ENCODE measurements around the gene PDE7B.
"Not testable (repeated sequence)": the region's sequence is repeated elsewhere in the genome, so short reads cannot be mapped to it uniquely, and the experiment has no call there.

Gene PDE7B

DNA sequence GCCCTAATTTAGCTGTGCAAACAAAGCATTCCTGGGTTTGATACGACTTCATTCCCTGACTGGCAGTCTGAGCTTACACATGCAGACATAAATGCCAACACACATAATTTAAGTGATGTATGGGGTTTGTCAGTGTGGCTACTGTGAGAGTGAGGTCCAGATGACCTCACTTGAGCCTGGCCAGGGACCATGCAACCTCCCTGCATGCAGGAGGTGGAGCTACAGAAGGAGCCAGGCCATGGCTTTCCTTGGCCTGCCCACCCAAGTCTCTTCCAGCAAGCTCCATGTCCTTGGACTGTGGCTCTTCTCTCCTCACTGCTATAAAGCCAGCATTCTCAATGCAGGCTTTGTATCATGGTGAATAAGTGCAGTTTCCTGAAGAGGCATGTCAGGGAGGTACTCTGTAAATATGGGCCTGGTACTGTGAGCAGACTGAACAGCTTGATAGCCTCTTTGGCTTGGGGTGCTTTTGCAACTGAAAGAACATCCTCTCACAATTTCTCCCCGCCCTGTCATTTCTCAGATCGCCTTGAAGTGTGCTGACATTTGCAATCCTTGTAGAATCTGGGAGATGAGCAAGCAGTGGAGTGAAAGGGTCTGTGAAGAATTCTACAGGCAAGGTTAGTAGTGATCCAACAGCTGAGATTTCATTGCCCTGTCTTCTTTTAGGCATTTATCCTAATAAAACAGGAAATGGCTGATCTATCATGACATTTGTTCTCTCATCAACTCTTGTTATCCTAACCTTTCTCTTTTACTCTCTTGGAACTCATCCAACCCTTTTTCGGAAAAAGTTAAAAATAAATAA, 329.4 kb downstream of the PDE7B start:
- peak; percentile 50 for DNase-seq (ENCODE audit: low read depth, low spot score)

DNA sequence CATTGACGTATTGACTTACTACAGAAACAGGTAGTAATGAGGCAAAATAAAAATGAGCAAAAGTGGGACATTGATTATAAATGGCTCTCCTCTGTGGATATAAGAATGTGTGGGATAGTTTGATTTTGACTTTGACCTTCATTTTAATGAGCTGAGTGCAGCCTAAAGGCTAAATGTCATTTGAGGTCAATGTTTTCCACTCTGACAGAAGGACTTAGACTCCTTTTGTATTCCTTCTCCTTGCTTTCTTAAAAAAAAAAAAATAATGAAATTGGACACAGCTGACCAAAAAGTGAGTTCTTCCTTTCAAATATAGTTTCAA, 330.0 kb downstream of the PDE7B start:
- DNase-seq (ENCODE audit: low read depth, low spot score): no peak

DNA sequence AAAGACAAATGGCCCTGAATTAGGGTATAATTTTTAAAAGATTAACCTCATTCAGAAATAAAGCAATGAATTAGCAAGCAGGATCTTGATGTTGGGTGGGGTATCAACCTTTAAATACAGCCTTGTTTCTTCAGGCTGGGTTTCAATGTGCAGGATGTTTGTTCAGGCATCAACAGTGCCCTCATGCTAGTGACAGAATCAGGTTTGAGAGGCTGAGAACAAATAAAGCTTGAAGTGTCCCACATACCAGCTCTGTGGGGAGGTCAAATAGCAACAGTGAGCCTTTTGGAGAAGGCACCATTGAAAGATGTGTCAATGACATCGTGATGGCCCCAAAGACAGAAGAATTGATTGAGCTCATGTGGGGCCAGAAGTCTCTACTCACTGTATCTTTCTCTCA, 330.4 kb downstream of the PDE7B start:
- no peak for DNase-seq (ENCODE audit: low read depth, low spot score)

DNA sequence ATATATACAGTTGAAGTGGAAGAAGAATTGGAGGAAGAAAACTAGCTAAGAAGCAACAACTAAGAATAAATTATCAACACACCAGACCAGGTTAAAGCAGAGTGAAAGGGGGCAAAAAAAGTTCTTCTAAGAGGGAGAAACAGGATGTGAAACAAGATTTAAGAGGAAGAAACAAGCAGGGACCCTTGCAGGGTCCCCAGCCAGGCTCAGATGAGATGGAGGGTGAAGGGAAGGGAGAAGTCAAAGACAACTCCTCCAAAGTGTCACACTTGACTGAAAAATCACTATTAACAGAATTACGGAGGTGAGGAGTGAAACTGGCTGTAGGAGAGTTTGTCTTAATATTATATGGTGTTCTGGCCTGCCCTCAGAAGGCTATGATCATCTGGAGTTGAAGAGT, 333.2 kb downstream of the PDE7B start:
- no peak for DNase-seq (ENCODE audit: low read depth, low spot score)

DNA sequence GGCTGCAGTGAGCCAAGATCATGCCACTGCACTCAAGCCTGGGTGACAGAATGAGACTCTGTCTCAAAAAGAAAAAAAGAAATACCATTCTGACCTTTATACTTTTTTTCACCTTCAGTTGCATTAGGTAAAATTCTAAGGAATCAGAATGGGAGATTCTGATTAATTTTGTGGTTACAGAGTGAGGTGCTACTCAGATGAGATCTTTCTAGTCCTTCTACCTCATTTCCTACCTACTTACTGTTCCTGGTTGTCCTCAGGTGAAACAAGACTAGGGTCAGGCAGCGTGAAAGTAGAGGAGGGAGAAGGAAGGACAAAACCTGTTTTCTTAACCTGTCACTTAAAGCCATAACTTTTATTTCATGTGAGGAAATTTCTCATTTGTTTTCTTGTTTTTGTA, 334.9 kb downstream of the PDE7B start:
- DNase-seq (ENCODE audit: low read depth, low spot score): no peak

GRCh38 chr6:136188486-136188885, 337.0 kb downstream of the PDE7B start:
- no peak for DNase-seq (ENCODE audit: low read depth, low spot score)

DNA sequence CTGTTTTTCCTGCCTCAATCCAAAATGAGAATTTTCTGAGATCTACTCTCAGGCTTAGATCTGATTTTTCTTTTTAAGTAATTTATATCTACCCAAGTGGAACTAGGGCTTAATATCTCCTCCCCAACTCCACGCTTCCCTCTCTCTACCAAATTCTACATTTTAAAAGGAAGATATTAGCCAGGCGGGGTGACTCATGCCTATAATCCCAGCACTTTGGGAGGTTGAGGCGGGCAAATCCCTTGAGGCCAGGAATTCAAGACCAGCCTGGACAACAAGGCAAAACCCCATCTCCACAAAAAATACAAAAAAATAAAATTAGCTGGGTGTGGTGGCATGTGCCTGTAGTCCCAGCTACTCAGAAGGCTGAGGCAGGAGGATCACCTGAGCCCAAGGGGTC, 337.6 kb downstream of the PDE7B start:
- DNase-seq (ENCODE audit: low read depth, low spot score): no peak

DNA sequence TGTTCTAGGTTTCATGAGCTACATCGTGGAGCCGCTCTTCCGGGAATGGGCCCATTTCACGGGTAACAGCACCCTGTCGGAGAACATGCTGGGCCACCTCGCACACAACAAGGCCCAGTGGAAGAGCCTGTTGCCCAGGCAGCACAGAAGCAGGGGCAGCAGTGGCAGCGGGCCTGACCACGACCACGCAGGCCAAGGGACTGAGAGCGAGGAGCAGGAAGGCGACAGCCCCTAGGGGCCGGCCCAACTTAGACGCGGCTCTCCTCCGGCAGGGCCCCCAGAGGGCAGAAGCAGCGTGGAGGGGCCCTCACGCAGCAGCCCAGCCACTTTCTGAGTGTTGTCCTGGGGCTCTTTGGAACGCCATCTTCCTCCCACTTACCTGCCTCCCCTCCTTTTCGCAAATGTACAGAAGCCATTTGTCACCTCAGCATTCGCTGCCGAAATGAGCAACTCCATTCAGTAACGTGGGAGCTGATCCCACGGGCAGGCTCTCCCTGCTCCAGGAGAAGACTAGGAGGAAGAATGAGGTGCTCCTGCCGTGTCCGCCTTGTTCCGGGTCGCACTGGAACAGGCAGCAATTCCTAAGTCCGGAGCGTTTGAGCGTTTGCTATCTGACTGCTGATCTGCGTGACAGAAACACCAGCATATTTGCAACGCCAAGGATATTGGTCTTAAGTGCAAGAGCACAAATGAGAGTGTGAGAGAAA, 340.3 kb downstream of the PDE7B start:
- no peak for DNase-seq (ENCODE audit: low read depth, low spot score)

GRCh38 chr6:136192902-136193301, 341.4 kb downstream of the PDE7B start:
- DNase-seq (ENCODE audit: low read depth, low spot score): no peak

DNA sequence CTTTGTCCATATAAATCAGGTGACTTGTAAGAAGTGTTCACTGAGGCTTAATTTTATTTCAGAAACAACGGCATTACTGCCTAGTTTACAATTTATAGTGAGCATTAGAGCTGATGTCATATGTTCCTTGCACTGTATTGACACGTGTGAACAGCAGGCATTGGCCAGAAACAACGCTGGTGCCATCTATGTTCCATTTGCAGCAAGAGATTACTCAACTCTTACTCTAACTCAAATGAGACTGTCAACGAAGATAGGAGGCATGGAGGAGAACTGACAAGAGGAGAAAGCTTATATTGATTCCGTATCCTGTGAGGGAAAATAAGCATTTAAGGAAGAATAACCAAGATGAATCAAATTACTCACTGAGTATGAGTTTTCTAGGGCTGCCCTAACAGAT, 350.2 kb downstream of the PDE7B start:
- DNase-seq (ENCODE audit: low read depth, low spot score): no peak

DNA sequence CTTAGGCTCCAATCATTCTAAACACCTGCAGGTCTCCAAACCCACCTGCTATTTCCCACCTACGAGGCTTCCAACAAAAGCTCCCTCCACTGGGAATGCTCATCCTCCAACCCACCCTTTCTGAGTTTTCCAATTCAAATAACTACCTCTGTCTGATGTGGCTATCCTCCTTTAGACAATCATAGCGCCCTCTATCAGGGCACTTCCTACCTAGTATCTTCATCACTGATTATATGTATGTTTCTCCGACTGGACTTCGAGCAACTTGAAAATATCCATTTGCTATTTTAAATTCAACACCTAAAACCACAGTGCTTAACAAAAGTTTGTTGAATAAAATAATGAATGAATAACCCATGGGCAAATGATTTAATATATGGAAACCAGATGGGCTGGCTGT, 357.3 kb downstream of the PDE7B start:
- no peak for DNase-seq (ENCODE audit: low read depth, low spot score)

DNA sequence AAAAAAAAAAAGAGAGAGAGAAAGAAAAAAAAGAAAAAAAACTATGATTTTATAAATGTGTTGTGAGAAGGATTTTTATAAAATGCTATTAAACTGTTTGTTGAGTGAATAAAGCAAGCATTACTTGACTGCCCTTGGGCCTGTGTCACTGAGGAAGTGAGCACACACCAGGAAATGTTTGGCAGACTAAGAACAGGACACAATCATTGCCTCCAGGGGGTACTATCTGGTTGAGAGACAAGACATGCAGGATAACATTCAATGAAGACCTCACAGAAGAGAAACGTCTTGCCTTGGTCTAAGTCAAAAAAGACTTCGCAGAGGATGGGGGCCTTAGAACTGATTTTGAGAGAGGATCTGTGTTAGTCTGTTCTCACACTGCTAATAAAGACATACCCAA, 358.0 kb downstream of the PDE7B start:
- DNase-seq (ENCODE audit: low read depth, low spot score): no peak

- DNase-seq (ENCODE audit: low read depth, low spot score): no peak
Observed at GRCh38 chr6:136210398-136211165, 359.1 kb downstream of the PDE7B start.

GRCh38 chr6:136212608-136213007, 361.1 kb downstream of the PDE7B start:
- DNase-seq (ENCODE audit: low read depth, low spot score): no peak

DNA sequence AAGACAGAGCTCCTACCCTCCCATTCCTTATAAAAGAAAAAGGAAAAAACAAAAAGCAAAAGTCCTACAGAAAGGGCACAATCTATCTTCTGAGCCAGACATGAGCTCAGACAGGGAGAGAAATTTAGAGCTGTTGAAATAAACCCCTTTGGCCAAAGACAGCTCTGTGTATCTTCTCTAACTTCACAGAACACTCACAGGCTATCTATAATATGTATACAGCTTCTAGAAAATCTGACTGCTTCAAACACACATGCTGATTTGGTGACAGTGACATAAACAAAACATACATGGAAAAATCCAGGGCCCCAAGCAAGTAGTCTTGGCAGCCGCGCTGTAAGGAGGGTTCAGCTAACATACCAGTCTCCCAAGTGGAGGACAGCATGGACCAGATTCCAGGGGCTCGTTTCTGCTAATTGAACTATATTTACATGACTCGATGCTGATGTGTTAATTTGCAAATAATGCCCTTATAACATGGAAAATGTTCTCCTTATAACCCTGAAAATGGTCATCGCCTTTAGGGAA, 361.6 kb downstream of the PDE7B start:
- DNase-seq (ENCODE audit: low read depth, low spot score): no peak

- DNase-seq (ENCODE audit: low read depth, low spot score): no peak
Observed at GRCh38 chr6:136213853-136214252, 362.4 kb downstream of the PDE7B start.

DNA sequence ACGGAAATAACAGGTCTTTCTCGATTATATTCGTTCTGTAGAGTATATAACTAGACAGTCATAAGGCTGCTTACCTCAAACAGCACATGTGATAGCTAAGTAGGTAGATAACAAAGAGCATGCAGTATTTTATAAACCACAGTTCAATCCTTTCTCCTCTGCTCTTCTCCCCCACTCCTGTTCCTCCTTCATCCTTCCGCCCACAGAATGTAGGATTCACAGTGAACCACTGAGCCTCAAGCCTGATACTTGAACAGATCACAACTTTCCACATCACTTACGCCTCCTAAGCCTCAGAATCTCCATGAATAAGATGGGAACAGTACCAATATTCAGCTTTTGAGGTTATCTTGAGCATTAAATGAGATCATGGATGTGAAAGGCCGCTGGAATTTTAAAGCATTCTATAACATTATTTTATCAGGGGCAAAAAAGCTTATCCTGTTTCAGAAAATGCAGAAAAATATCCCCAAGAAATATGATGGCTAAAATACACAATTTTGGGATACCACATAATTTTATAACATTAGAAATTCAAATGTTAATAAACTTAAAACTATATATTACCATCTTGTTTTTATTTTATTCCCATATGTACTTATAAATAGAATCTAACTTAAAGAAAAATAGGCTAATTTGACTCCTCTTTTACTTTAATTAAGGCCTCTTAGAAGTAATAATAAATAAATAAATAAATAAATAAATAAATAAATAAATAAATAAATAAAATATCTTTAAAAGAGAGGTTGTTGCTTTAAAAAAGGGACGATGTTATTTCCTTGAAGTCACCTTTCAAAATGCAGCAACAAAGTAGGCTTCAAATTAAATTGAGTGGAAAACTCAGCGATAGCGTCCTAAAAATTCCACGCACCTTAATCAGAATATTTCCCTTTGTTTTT, 365.3 kb downstream of the PDE7B start:
- no peak for DNase-seq (ENCODE audit: low read depth, low spot score)

- DNase-seq (ENCODE audit: low read depth, low spot score): not testable (repeated sequence)
Observed at GRCh38 chr6:136224974-136225373, 373.5 kb downstream of the PDE7B start.

DNA sequence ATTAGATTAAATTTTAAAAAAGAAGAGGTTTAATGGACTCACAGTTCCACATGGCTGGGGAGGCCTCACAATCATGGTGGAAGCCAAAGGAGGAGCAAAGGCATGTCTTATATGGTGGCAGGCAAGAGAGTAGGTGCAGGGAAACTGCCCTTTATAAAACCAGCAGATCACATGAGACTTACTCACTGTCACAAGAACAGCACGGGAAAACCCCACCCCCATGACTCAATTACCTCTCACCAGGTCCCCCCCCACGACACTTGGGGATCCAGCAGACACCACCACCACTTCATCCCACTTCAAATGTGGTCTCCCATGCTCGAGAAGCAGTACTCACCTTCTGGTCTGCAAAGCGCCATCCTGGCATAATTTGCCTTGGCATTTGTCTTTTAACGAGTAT, 374.0 kb downstream of the PDE7B start:
- no peak for DNase-seq (ENCODE audit: low read depth, low spot score)

GRCh38 chr6:136226027-136226673, 374.6 kb downstream of the PDE7B start:
- DNase-seq (ENCODE audit: low read depth, low spot score): peak; percentile 18
